Raji (cell line): ENCODE results near the gene FRMD3.

Experiments
- POLR2A ChIP-seq: IDR thresholded peaks from 2 replicates; pipeline ENCODE4 v1.6.1; 2011; ENCODE audit warnings: low read depth, low read length, control low read depth; ENCODE audit not compliant: insufficient read depth

Gene FRMD3

GRCh38 chr9:83327323-83327722 lies 210.9 kb downstream of the FRMD3 start:
- TF ChIP-seq POLR2A: no peak

GRCh38 chr9:83323148-83323547 lies 215.1 kb downstream of the FRMD3 start:
- no peak for TF ChIP-seq POLR2A

GRCh38 chr9:83322438-83322837 lies 215.8 kb downstream of the FRMD3 start:
- TF ChIP-seq POLR2A: no peak

- no peak for TF ChIP-seq POLR2A
These were observed 221.0 kb downstream of the FRMD3 start for GRCh38 chr9:83317244-83317643.

GRCh38 chr9:83315649-83316048 lies 222.6 kb downstream of the FRMD3 start:
- no peak for TF ChIP-seq POLR2A

GRCh38 chr9:83313781-83314180 lies 224.4 kb downstream of the FRMD3 start:
- TF ChIP-seq POLR2A: no peak

- no peak for TF ChIP-seq POLR2A
These were observed 225.7 kb downstream of the FRMD3 start for GRCh38 chr9:83312537-83312936.

- TF ChIP-seq POLR2A: no peak
These were observed 231.0 kb downstream of the FRMD3 start for GRCh38 chr9:83307066-83307724.

GRCh38 chr9:83304686-83305085 lies 233.5 kb downstream of the FRMD3 start:
- no peak for TF ChIP-seq POLR2A

- TF ChIP-seq POLR2A: no peak
These were observed 238.6 kb downstream of the FRMD3 start for GRCh38 chr9:83299571-83299970.

- TF ChIP-seq POLR2A: no peak
These were observed 239.1 kb downstream of the FRMD3 start for GRCh38 chr9:83299094-83299493.

- TF ChIP-seq POLR2A: no peak
These were observed 242.1 kb downstream of the FRMD3 start for GRCh38 chr9:83296123-83296522.

GRCh38 chr9:83294816-83295215 lies 243.4 kb downstream of the FRMD3 start:
- TF ChIP-seq POLR2A: no peak

GRCh38 chr9:83291196-83291595 lies 247.0 kb downstream of the FRMD3 start:
- no peak for TF ChIP-seq POLR2A

GRCh38 chr9:83290692-83291091 lies 247.5 kb downstream of the FRMD3 start:
- TF ChIP-seq POLR2A: no peak

GRCh38 chr9:83287021-83287420 lies 251.2 kb downstream of the FRMD3 start:
- no peak for TF ChIP-seq POLR2A

- TF ChIP-seq POLR2A: no peak
These were observed 252.6 kb downstream of the FRMD3 start for GRCh38 chr9:83285445-83286225.

- TF ChIP-seq POLR2A: no peak
These were observed 253.5 kb downstream of the FRMD3 start for GRCh38 chr9:83284746-83285145.
